Measurements from ENCODE around the gene FBXO21. TPM values are rescaled to one million over a fixed set of nuclear protein-coding genes. Genes with fewer than 3 reads are reported as not detected.
A peak's percentile ranks its signal among the peaks of the same experiment; 100 is the strongest.
"Not testable (repeated sequence)": the region's sequence is repeated elsewhere in the genome, so short reads cannot be mapped to it uniquely, and the experiment has no call there.

The FBXO21 gene, protein sequence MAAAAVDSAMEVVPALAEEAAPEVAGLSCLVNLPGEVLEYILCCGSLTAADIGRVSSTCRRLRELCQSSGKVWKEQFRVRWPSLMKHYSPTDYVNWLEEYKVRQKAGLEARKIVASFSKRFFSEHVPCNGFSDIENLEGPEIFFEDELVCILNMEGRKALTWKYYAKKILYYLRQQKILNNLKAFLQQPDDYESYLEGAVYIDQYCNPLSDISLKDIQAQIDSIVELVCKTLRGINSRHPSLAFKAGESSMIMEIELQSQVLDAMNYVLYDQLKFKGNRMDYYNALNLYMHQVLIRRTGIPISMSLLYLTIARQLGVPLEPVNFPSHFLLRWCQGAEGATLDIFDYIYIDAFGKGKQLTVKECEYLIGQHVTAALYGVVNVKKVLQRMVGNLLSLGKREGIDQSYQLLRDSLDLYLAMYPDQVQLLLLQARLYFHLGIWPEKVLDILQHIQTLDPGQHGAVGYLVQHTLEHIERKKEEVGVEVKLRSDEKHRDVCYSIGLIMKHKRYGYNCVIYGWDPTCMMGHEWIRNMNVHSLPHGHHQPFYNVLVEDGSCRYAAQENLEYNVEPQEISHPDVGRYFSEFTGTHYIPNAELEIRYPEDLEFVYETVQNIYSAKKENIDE
- 33.5 TPM for total RNA-seq
- long read RNA-seq, full-length matches to known transcripts = 111 of 118 reads
- long read RNA-seq, partial matches to known transcripts = 5 of 118 reads
- long read RNA-seq, other reads (novel, unspliced or antisense) = 2 of 118 reads

DNA sequence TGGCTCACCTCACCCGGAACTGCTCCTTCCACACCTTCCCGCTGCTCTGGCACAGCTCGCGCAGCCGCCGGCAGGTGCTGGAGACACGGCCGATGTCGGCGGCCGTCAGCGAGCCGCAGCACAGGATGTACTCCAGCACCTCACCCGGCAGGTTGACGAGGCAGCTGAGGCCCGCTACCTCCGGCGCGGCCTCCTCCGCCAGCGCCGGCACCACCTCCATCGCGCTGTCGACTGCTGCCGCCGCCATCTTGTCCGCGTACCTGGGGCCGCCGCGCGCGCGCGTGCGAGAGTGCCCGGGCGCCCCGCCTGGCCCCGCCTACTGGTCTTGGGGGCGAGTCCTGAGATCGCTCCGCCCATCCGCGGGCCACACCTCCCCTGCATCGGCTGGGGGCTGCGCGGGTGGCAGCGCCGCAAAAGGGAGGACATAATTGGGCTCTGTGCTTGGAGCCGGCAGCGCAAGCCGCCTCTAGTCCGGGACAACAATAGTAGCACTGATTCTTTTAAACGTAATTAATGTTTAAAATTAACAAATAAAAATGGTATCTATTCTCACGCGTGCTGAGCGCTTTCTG, at the start of gene FBXO21:
TSS of gene FBXO21 (minus strand) at position 261 of the 572 bp plus-strand sequence. CDS start at position 247, 14 bp downstream.
- ATAC-seq (peak; percentile 95), DNase-seq (peak; percentile 96)
- intact Hi-C loops (cut with micrococcal nuclease) = no loop called here

DNA sequence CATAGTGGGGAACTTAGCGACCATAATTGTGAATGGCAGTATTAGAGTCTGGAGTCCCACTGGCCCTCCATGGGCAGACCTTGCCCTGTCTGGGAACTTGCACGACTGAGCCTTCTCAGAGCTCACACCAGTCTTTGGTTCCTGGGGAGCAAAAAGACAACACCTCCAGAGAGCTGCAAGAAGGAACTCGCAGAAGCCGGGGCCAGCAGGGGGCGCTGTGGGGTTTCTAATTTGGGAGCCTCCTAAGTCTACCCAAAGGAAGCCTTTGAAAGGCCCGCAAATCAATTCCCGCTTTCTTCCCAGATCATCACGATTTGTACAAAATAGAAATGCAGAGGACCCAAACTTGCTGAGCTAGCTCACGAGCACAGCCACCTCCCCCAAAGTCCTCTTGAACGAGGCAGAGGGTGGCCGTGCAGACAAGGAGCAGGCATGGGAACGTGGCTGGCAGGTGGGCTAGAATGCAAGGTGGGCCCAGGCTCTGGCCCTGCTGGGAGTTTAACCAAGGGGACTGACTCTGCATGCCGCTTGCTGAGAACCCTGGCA, 46.3 kb upstream of the FBXO21 start:
- ATAC-seq = peak; percentile 65
- intact Hi-C loops (cut with micrococcal nuclease) = loop anchor here (5.0 to 10.0 kb wide), 2 partner anchors 131 to 598 kb away; no protein-coding TSS in a partner anchor
- peak; percentile 89 for DNase-seq

DNA sequence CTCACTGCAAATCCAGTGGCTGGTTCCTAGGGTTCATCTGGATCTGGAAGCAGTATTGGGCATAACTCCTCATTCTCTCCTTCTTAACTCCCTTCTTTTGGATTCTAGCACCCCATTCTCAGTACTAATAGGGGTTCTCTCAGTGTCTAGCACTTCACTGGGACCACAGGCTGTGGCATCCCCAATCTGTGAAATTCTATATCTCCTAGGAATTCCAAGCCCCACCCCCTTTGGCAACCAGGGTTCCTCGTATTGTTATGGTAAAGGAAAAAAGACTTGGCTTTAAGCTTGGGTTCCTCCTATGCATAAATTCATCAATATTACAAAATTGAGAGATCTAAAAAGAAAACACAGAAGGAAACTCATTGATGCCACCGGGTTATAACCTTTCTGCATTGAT, 45.0 kb upstream of the FBXO21 start:
- intact Hi-C loops (cut with micrococcal nuclease) = loop anchor here (5.0 to 10.0 kb wide), 2 partner anchors 132 to 600 kb away; no protein-coding TSS in a partner anchor
- DNase-seq (no peak), ATAC-seq (no peak)

- DNase-seq (no peak), ATAC-seq (no peak)
- intact Hi-C loops (cut with micrococcal nuclease) = loop anchor here (10.0 kb wide), 1 partner anchor 600 kb away; no protein-coding TSS in a partner anchor
Observed at GRCh38 chr12:117234441-117234840, 44.2 kb upstream of the FBXO21 start.

DNA sequence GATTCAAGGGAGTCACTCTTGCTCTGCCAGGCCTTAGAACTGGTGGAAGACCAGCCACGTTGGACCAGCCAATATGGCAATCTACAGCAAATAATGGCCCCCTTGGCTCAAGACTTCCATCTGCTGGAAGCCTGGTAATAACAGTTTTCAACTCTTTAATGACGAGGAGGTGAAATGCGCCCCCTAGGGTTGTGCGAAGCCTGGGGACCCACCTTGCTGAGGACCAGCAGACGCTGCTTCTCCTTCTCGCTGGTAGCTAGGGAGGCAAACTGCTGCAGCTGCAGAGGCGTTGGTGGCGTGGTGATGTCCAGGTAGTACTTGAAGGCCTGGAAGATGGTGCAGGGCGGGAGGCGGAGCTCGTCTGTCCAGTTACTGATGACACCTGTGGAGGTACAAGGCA, 41.5 kb upstream of the FBXO21 start:
- intact Hi-C loops (cut with micrococcal nuclease) = loop anchor here (10.0 kb wide), 1 partner anchor 603 kb away; no protein-coding TSS in a partner anchor
- DNase-seq = no peak

GRCh38 chr12:117228239-117228638, 38.0 kb upstream of the FBXO21 start:
- intact Hi-C loops (cut with micrococcal nuclease) = no loop called here
- ATAC-seq (no peak), DNase-seq (no peak)

More for the DNA sequence above, 41.5 kb upstream of the FBXO21 start:
- ATAC-seq = no peak

DNA sequence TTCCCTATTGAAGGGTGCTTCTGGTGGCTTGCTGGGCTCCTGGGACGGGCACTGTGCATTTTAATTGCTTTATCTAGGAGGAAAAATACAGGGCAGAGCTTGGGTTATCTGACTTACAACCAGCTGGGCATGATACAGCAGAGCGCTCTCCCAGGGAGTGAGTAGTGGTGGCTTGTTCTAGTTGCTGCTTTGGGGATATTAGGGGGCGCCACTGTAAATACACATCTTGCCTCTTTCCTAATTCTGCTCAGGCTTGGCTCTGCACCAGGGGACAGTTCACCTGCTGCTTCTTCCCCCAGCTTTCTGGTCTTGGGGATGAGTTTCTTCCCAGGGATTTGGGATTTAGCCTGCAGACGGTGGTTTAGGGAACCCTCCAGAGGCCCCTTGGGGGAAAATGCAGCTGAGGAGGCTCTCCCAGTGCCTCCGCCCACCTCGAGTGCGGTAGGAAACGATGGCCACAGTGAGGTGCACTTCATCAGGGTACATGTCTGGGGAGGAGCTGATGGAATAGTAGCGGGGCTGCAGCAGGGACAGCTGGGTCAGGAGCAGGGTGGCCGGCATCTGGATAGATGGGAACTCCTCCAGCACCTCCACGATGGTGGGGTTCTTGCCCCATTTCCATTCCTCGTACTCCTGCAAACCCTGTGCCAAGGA, 36.9 kb upstream of the FBXO21 start:
- intact Hi-C loops (cut with micrococcal nuclease) = no loop called here
- no peak for ATAC-seq
- DNase-seq = no peak

GRCh38 chr12:117226505-117226904, 36.2 kb upstream of the FBXO21 start:
- no peak for ATAC-seq
- no peak for DNase-seq
- intact Hi-C loops (cut with micrococcal nuclease) = no loop called here

GRCh38 chr12:117225179-117225578, 34.9 kb upstream of the FBXO21 start:
- intact Hi-C loops (cut with micrococcal nuclease) = no loop called here
- DNase-seq (no peak), ATAC-seq (no peak)

GRCh38 chr12:117220947-117221346, 30.7 kb upstream of the FBXO21 start:
- DNase-seq; ATAC-seq; intact Hi-C loops (cut with micrococcal nuclease): not testable (repeated sequence)

GRCh38 chr12:117218149-117218548, 27.9 kb upstream of the FBXO21 start:
- intact Hi-C loops (cut with micrococcal nuclease) = no loop called here
- ATAC-seq (no peak), DNase-seq (no peak)

DNA sequence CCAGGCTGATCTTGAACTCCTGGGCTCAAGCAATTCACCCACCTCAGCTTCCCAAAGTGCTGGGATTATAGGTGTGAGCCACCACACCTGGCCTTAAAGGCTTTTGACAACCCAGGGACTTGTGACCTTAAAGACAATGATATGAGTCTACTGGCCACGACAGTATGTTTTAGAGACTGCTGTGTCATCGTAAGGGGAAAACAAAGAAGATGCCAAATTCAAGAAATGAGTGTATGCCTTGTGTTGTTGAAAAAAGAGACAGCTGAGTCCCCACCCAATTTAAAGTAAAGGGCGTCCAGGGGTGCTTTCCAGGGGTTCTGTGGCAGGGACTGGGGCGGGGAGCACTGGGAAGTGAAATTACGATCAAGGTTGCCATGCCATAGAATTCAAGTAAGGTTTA, 26.4 kb upstream of the FBXO21 start:
- DNase-seq (no peak), ATAC-seq (no peak)
- intact Hi-C loops (cut with micrococcal nuclease) = no loop called here

- intact Hi-C loops (cut with micrococcal nuclease) = no loop called here
- DNase-seq = no peak
- ATAC-seq = no peak
Observed at GRCh38 chr12:117214797-117215196, 24.5 kb upstream of the FBXO21 start.

- intact Hi-C loops (cut with micrococcal nuclease) = no loop called here
- ATAC-seq (no peak), DNase-seq (no peak)
Observed at GRCh38 chr12:117213295-117213808, 23.1 kb upstream of the FBXO21 start.

- intact Hi-C loops (cut with micrococcal nuclease) = no loop called here
- ATAC-seq (peak; percentile 82), DNase-seq (peak; percentile 62)
Observed at GRCh38 chr12:117212563-117213190, 22.4 kb upstream of the FBXO21 start.

DNA sequence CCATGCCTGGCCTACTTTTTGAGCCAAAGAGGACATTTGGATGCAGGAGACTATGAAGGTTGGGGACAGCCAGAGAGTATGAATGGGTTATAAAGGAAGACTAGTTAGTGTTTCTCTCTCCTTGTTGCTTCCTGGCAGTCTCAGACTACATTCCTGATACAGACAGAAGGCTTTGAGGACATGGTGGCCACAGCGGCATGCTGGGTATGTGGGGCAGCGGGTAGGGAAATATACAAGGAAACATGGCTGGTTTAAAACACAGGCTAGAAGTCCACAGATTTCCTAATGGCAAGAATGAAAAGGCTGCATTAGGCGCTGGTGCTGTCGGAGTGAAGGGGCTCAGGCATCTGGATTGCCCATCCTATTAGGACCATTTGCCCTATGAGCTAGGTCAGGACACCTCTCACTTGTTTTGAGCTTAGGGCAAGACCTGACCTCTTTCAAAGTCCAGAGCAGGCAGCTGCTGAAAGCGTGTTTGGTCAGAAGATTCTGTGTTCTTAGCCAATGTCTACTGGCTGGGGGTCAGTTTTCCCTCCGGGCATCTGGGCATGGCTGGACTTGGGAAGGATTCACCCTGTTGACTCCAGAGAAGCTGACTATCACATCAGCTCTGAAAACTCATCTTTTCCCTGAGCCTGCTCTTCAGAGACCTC, 20.1 kb upstream of the FBXO21 start:
- intact Hi-C loops (cut with micrococcal nuclease) = no loop called here

GRCh38 chr12:117209626-117210025, 19.4 kb upstream of the FBXO21 start:
- intact Hi-C loops (cut with micrococcal nuclease) = no loop called here
- DNase-seq (no peak), ATAC-seq (no peak)

More for the DNA sequence above, 20.1 kb upstream of the FBXO21 start:
- DNase-seq (no peak), ATAC-seq (no peak)

All from left ventricle myocardium superior (tissue), 1 donor.